Measurements from ENCODE around the gene TMEM271. TPM values are rescaled to one million over a fixed set of nuclear protein-coding genes. Genes with fewer than 3 reads are reported as not detected.
"Not testable (repeated sequence)": the region's sequence is repeated elsewhere in the genome, so short reads cannot be mapped to it uniquely, and the experiment has no call there.

TMEM271 gene
- total RNA-seq, 1 experiment from 2014 or later = not detected

GRCh38 chr4:570754-571153, 5.3 kb downstream of the TMEM271 start:
- in situ Hi-C loops (cut with HindIII; ENCODE audit: low pct_unique_long_range_greater_than_20kb, low sequenced_read_pairs) = no loop called here
- no peak for DNase-seq (ENCODE audit: low read depth)

- in situ Hi-C loops (cut with HindIII; ENCODE audit: low pct_unique_long_range_greater_than_20kb, low sequenced_read_pairs) = no loop called here
- no peak for DNase-seq (ENCODE audit: low read depth)
These were observed 6.0 kb downstream of the TMEM271 start for GRCh38 chr4:569958-570667.

- DNase-seq (ENCODE audit: low read depth) = no peak
- in situ Hi-C loops (cut with HindIII; ENCODE audit: low pct_unique_long_range_greater_than_20kb, low sequenced_read_pairs) = no loop called here
These were observed 7.1 kb downstream of the TMEM271 start for GRCh38 chr4:568962-569361.

- in situ Hi-C loops (cut with HindIII; ENCODE audit: low pct_unique_long_range_greater_than_20kb, low sequenced_read_pairs) = no loop called here
These were observed 7.8 kb downstream of the TMEM271 start for GRCh38 chr4:568351-568652.

GRCh38 chr4:567457-568350, 8.4 kb downstream of the TMEM271 start:
- in situ Hi-C loops (cut with HindIII; ENCODE audit: low pct_unique_long_range_greater_than_20kb, low sequenced_read_pairs) = no loop called here
- no peak for DNase-seq (ENCODE audit: low read depth)

More at GRCh38 chr4:568351-568652, 7.8 kb downstream of the TMEM271 start:
- DNase-seq (ENCODE audit: low read depth) = no peak

- in situ Hi-C loops (cut with HindIII; ENCODE audit: low pct_unique_long_range_greater_than_20kb, low sequenced_read_pairs) = no loop called here
These were observed 9.4 kb downstream of the TMEM271 start for GRCh38 chr4:566508-567295.

GRCh38 chr4:566035-566434, 10.1 kb downstream of the TMEM271 start:
- in situ Hi-C loops (cut with HindIII; ENCODE audit: low pct_unique_long_range_greater_than_20kb, low sequenced_read_pairs) = no loop called here
- DNase-seq (ENCODE audit: low read depth) = no peak

More at GRCh38 chr4:566508-567295, 9.4 kb downstream of the TMEM271 start:
- DNase-seq (ENCODE audit: low read depth) = no peak

GRCh38 chr4:565614-566013, 10.5 kb downstream of the TMEM271 start:
- in situ Hi-C loops (cut with HindIII; ENCODE audit: low pct_unique_long_range_greater_than_20kb, low sequenced_read_pairs); DNase-seq (ENCODE audit: low read depth): not testable (repeated sequence)

- in situ Hi-C loops (cut with HindIII; ENCODE audit: low pct_unique_long_range_greater_than_20kb, low sequenced_read_pairs); DNase-seq (ENCODE audit: low read depth): not testable (repeated sequence)
These were observed 13.6 kb downstream of the TMEM271 start for GRCh38 chr4:562458-562857.

GRCh38 chr4:561426-561825, 14.7 kb downstream of the TMEM271 start:
- no peak for DNase-seq (ENCODE audit: low read depth)
- in situ Hi-C loops (cut with HindIII; ENCODE audit: low pct_unique_long_range_greater_than_20kb, low sequenced_read_pairs) = no loop called here

- in situ Hi-C loops (cut with HindIII; ENCODE audit: low pct_unique_long_range_greater_than_20kb, low sequenced_read_pairs) = no loop called here
- no peak for DNase-seq (ENCODE audit: low read depth)
These were observed 15.3 kb downstream of the TMEM271 start for GRCh38 chr4:560731-561291.

GRCh38 chr4:560061-560460, 16.0 kb downstream of the TMEM271 start:
- in situ Hi-C loops (cut with HindIII; ENCODE audit: low pct_unique_long_range_greater_than_20kb, low sequenced_read_pairs) = no loop called here

GRCh38 chr4:555566-556275, 20.4 kb downstream of the TMEM271 start:
- in situ Hi-C loops (cut with HindIII; ENCODE audit: low pct_unique_long_range_greater_than_20kb, low sequenced_read_pairs) = no loop called here
- no peak for DNase-seq (ENCODE audit: low read depth)

More at GRCh38 chr4:560061-560460, 16.0 kb downstream of the TMEM271 start:
- DNase-seq (ENCODE audit: low read depth) = no peak

GRCh38 chr4:554793-555320, 21.2 kb downstream of the TMEM271 start:
- in situ Hi-C loops (cut with HindIII; ENCODE audit: low pct_unique_long_range_greater_than_20kb, low sequenced_read_pairs) = not testable (repeated sequence)

GRCh38 chr4:552019-552418, 24.1 kb downstream of the TMEM271 start:
- in situ Hi-C loops (cut with HindIII; ENCODE audit: low pct_unique_long_range_greater_than_20kb, low sequenced_read_pairs) = no loop called here
- DNase-seq (ENCODE audit: low read depth) = no peak

More at GRCh38 chr4:554793-555320, 21.2 kb downstream of the TMEM271 start:
- not testable (repeated sequence) for DNase-seq (ENCODE audit: low read depth)

- in situ Hi-C loops (cut with HindIII; ENCODE audit: low pct_unique_long_range_greater_than_20kb, low sequenced_read_pairs); DNase-seq (ENCODE audit: low read depth): not testable (repeated sequence)
These were observed 25.8 kb downstream of the TMEM271 start for GRCh38 chr4:550268-550667.

GRCh38 chr4:548976-549375, 27.1 kb downstream of the TMEM271 start:
- no peak for DNase-seq (ENCODE audit: low read depth)
- in situ Hi-C loops (cut with HindIII; ENCODE audit: low pct_unique_long_range_greater_than_20kb, low sequenced_read_pairs) = no loop called here

GRCh38 chr4:545612-546011, 30.5 kb downstream of the TMEM271 start:
- no peak for DNase-seq (ENCODE audit: low read depth)
- in situ Hi-C loops (cut with HindIII; ENCODE audit: low pct_unique_long_range_greater_than_20kb, low sequenced_read_pairs) = no loop called here
